HL-60 (cell line): ENCODE data around the gene CDC73.

Experiments
- DNase-seq, 2 experiments: peaks; one replicate each; pipeline ENCODE4 v3.0.0-alpha.2; 2010 to 2020; ENCODE audit warnings: low read depth in 1 of 2, low spot score in 1 of 2
- H3K27ac ChIP-seq: fragments of 250-450 bp; sonication (Bioruptor Pico); replicated peaks from 2 replicates; pipeline ENCODE4 v1.5.1; 2020; ENCODE audit warnings: mild to moderate bottlenecking, moderate library complexity
- H3K27me3 ChIP-seq: fragments of 250-450 bp; sonication (Bioruptor Pico); 2 replicates; pipeline ENCODE4 v1.5.1; 2021; ENCODE audit warnings: mild to moderate bottlenecking, moderate library complexity; ENCODE audit not compliant: insufficient read depth, poor library complexity, severe bottlenecking
- H3K4me3 ChIP-seq: replicated peaks from 2 replicates; pipeline ENCODE4 v1.5.1; 2011; ENCODE audit warnings: mild to moderate bottlenecking, control low read depth, low read length; ENCODE audit not compliant: insufficient read depth
- CTCF ChIP-seq: IDR thresholded peaks from one replicate; pipeline ENCODE4 v1.5.1; 2011; ENCODE audit warnings: low read length, control low read depth, inconsistent platforms; ENCODE audit not compliant: insufficient read depth
- GABPA ChIP-seq: IDR thresholded peaks from 2 replicates; pipeline ENCODE4 v1.6.1; 2012; ENCODE audit warnings: low read depth
- POLR2AphosphoS5 ChIP-seq: IDR thresholded peaks from 2 replicates; pipeline ENCODE4 v1.6.1; 2012; ENCODE audit warnings: low read depth
- REST ChIP-seq: IDR thresholded peaks from 2 replicates; pipeline ENCODE4 v1.6.1; 2012; ENCODE audit warnings: low read depth; ENCODE audit not compliant: insufficient replicate concordance
- SPI1 ChIP-seq: IDR thresholded peaks from 2 replicates; pipeline ENCODE4 v1.6.1; 2012; ENCODE audit warnings: low read depth, mild to moderate bottlenecking, borderline replicate concordance

The CDC73 gene

GRCh38 chr1:193242000-193242399 is 120.2 kb downstream of the CDC73 start:
- no peak overlapping the region for H3K4me3 ChIP-seq
- DNase-seq: no peak
- no peaks in the 10 kb centered on the region for H3K27me3 ChIP-seq
- TF ChIP-seq POLR2AphosphoS5: no peak
- no peak for TF ChIP-seq CTCF
- no peak for TF ChIP-seq REST
- TF ChIP-seq GABPA: no peak
- TF ChIP-seq SPI1: no peak
- no peak overlapping the region for H3K27ac ChIP-seq

- Histone ChIP-seq H3K4me3 (no peak overlapping the region), H3K27ac (no peak overlapping the region), H3K27me3 (no peaks in the 10 kb centered on the region)
- DNase-seq: no peak
- TF ChIP-seq SPI1: no peak
- TF ChIP-seq REST: no peak
Measured at GRCh38 chr1:193249187-193249586, 127.4 kb downstream of the CDC73 start.

GRCh38 chr1:193251950-193252349 is 130.1 kb downstream of the CDC73 start:
- DNase-seq: no peak
- H3K27me3 ChIP-seq: no peaks in the 10 kb centered on the region
- TF ChIP-seq CTCF (no peak), GABPA (no peak), POLR2AphosphoS5 (no peak), REST (no peak), SPI1 (no peak)
- no peak overlapping the region for H3K4me3 ChIP-seq
- H3K27ac ChIP-seq: no peak overlapping the region

GRCh38 chr1:193256019-193256418 is 134.2 kb downstream of the CDC73 start:
- H3K27ac ChIP-seq: no peak overlapping the region
- no peak for TF ChIP-seq SPI1
- TF ChIP-seq CTCF: no peak
- TF ChIP-seq GABPA: no peak
- no peak for TF ChIP-seq REST
- TF ChIP-seq POLR2AphosphoS5: no peak
- H3K27me3 ChIP-seq: no peaks in the 10 kb centered on the region
- no peak overlapping the region for H3K4me3 ChIP-seq
- DNase-seq: no peak
